Choroid plexus epithelial cell (primary cell): ENCODE results near the gene GRM4.

Source experiments
- DNase-seq: peaks from one replicate; pipeline ENCODE4 v3.0.0-alpha.2; 2010; ENCODE audit warnings: low read depth
- H3K4me3 ChIP-seq: 2 replicates; pipeline ENCODE4 v1.5.1; 2011; ENCODE audit warnings: low read depth, mild to moderate bottlenecking, control low read depth, low read length, moderate library complexity
- CTCF ChIP-seq: conservative IDR thresholded peaks from 2 replicates; pipeline ENCODE4 v1.5.1; 2011; ENCODE audit warnings: low read depth, mild to moderate bottlenecking, control low read depth, inconsistent platforms, low read length, moderate library complexity

The GRM4 gene

GRCh38 chr6:34004706-34005105 is 141.2 kb downstream of the GRM4 start:
- H3K4me3 ChIP-seq: no peak overlapping the region
- no peak for DNase-seq
- TF ChIP-seq CTCF: no peak

GRCh38 chr6:34003962-34004361 is 141.9 kb downstream of the GRM4 start:
- DNase-seq: no peak
- no peak overlapping the region for H3K4me3 ChIP-seq
- no peak for TF ChIP-seq CTCF

GRCh38 chr6:34001706-34002621 is 143.9 kb downstream of the GRM4 start:
- H3K4me3 ChIP-seq: no peak overlapping the region
- DNase-seq: no peak
- TF ChIP-seq CTCF: no peak

GRCh38 chr6:34000281-34000680 is 145.6 kb downstream of the GRM4 start:
- no peak for DNase-seq
- TF ChIP-seq CTCF: no peak
- H3K4me3 ChIP-seq: no peak overlapping the region

GRCh38 chr6:33999567-33999966 is 146.3 kb downstream of the GRM4 start:
- no peak for TF ChIP-seq CTCF
- H3K4me3 ChIP-seq: no peak overlapping the region
- no peak for DNase-seq

GRCh38 chr6:33998660-33999059 is 147.2 kb downstream of the GRM4 start:
- TF ChIP-seq CTCF: no peak
- no peak overlapping the region for H3K4me3 ChIP-seq
- no peak for DNase-seq

GRCh38 chr6:33997265-33997664 is 148.6 kb downstream of the GRM4 start:
- DNase-seq: no peak
- no peak overlapping the region for H3K4me3 ChIP-seq
- TF ChIP-seq CTCF: no peak
